Measurements from ENCODE around the gene QRSL1. TPM values are rescaled to one million over a fixed set of nuclear protein-coding genes. Genes with fewer than 3 reads are reported as not detected.
"Not testable (repeated sequence)": the region's sequence is repeated elsewhere in the genome, so short reads cannot be mapped to it uniquely, and the experiment has no call there.

Gene QRSL1
- total RNA-seq, 1 experiment from 2014 or later, result 15.5 TPM

DNA sequence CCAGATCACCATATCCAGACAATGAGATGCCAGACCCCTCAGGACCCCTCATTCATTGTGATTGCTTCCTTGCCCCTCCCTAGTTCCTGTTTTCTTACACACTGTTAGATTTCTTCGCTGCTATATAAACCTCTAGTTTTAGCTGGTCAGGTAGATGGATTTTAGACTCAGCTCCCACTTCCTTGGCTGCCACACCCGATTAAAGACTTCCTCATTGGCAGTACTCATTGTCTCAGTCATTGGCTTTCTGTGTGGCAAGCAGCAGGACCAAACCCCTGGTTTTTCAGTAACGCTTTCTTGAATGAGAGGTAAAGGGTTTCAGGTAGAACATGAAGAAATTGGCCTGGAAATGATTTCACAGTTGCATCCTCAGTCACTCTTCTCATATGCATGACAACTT lies 47.9 kb downstream of the QRSL1 start:
- no peak for DNase-seq (ENCODE audit: low read depth)

DNA sequence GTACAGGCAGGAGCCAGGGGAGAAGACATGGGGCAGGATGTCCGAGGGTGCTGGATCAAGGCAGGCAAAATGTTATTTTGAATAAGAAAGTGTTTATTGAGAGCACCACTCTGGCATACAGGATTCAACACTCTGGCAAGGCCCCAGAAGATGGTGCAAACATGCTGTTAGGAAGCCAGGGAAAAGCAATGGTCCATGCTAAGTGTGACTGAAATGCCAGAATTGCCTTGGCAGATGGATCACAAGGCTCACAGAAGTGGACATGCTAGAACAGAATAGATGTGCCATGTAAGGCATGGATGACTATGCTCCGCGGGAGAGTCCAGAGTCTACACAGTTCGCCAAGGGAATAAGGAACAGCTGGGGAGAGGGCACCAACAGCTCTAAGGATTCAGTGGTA lies 54.6 kb downstream of the QRSL1 start:
- no peak for DNase-seq (ENCODE audit: low read depth)

DNA sequence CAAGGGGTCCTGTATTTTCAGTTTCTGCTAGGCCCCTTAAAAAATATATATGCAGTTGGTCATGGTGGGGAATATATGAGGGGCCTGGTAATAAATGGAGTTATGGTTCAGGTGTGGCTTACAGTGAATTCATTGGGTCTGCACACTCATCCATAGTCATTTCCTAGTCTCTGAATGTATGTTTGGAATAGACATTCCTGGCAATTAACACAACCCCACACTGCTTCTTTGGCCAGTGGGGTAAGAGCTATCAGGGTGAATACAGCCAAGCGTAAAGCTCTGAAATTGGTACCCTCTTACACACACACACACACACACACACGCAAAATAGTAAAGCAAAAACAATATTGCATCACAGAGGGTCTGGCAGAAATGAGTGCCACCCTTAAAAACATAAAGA lies 56.5 kb downstream of the QRSL1 start:
- DNase-seq (ENCODE audit: low read depth), result peak; percentile 84

DNA sequence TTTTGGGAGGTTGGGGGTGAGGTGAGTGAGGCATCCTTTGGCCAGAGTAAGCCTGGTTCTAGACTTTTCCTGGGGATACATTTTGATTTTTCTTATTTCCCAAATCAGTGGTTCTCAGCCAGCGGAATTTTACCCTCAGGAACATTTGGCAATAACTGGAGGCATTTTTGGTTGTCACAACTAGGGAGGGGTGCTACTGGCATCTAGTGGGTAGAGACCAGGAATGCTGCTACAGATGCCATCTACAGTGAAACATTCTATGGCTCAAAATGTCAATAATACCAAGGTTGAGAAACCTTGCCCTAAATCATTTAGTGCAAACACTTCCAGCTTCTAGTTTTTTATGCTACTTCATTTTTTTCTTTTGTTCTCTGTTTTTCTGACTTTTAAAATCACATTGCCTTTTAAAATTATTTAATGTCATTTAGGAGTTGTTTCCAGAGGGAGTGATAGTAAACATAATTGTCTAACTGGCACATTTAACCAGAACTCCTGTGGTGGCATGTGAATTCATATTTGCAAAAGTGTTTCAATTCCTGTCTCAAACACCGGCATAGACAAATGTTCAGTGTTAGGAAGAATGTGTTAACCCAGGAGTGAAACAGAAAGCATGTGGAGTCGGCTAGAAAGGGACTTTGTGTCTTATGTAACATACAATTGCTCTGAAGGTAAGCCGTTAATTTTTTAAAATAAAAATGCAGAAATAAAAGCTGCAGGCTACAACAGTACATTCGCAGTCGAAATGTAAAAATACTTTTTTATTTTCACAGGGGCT lies 59.0 kb downstream of the QRSL1 start:
- DNase-seq (ENCODE audit: low read depth), result no peak

DNA sequence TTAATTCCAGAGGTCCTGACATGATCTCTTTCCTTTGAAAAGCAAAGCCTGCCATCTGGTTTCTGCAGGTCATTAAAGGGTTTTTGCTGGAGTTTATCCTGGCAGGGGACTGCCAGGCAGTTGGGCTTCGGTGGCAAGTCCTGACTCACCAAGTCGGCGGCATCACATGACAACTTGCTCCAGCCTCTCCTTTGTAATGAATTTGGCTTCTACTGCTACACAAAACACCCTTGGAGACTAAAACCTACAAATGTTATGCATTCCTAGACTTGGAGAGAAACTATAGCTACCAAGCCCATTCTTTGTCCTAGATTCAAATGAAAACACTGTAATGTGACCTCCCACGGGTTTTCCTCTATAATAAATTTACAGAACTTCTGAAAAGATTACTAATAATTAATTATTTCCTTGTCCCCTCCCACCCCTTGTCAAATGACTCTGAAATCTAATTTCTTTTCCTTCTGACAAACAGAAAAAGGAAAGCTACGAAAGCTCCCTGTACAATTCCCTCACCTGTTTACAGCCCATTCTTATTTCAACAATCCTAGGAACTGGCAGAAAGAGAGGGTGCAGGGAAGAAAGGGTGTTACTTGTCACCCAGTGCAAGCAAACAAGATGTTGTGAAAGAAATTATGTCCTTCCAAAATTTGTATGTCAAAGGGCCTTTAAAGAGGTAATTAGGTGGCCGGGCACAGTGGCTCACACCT lies 62.9 kb downstream of the QRSL1 start:
- DNase-seq (ENCODE audit: low read depth), result peak; percentile 80

DNA sequence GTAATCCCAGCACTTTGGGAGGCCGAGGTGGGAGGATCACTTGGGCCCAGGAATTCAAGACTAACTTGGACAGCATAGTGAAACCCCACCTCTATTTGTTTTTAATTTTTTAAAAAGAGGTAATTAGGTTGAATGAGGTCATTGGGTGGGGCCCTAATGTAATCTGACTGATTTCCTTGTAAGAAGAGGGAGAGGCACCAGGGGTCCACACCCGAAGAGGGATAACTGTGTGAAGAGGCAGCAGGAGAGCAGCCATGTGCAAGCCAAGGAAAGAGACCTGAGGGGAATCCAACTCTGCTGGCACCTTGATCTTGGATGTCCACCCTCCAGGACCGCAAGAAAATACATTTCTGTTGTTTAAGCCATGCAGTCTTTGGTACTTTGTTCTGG lies 63.4 kb downstream of the QRSL1 start:
- peak; percentile 15 for DNase-seq (ENCODE audit: low read depth)

DNA sequence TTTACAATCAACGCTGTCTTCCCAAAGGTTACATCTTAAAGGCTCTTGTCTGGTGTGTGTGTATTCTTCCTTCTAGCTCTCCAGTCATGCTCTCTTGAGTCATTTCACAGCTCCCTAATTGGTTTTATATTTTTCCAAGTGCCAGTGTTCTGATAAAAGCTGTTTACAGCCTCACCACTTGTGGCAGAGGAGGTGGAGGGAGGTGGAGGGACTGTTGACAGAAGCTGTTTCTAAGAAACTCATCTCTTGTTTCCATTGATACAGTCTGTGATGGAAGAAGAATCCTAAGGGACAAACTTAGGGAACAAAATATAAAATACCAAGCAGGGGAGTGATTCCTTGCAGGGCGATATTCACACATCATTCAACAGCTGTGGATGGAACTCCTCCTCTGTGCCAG lies 64.0 kb downstream of the QRSL1 start:
- no peak for DNase-seq (ENCODE audit: low read depth)

DNA sequence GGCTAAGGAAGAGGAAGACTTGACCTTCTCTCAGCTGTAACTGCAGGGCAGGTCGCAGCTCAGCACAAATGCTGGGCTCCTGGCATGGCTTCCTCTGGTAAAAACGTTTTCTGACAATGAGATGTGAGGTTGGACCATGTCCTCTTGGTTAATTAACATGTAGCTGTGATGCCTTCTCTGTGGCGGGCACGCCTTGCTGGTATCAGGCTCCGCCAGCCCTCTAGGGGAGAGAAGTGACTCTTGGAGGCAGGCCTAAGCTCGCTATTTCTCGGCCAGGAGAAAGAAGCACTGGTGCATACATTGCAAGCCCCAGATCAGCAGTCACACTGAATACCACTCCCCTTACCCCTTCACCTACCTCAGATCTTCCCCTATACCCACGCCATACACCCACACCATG lies 65.0 kb downstream of the QRSL1 start:
- DNase-seq (ENCODE audit: low read depth), result no peak

DNA sequence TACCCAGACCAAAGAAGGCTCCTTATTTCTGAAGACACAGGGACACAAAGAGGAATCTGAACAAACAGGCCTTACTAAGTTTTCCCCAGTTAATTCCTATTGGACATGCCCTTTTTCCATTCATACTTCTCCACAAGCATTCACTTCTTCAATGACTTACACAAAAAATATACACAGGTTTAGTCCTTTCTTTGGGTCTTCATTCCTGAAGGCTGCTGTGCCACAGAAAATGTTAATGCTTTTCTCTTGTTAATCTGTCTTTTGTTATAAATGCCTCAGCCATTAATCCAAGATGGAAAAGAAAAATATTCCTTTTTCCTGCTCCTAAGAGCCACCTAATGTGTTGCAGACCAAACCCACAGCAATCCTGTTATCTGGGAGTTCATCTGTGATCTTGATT lies 71.2 kb downstream of the QRSL1 start:
- no peak for DNase-seq (ENCODE audit: low read depth)

DNA sequence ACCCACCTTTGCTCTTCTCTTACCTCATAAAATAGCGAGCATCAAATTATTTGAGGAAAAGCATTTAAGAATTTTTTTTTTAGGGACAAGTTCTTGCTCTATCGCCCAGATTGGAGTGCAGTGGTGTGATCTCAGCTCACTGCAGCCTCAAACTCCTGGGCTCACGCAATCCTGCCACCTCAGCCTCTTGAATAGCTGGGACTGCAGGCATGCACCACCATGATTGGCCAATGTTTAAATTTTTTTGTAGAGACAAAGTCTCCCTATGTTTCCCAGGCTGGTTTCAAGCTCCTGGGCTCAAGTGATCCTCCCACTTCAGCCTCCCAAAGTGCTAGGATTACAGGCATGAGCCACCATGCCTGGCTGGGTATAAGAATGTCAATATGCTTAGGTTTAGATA lies 71.8 kb downstream of the QRSL1 start:
- DNase-seq (ENCODE audit: low read depth), result not testable (repeated sequence)

DNA sequence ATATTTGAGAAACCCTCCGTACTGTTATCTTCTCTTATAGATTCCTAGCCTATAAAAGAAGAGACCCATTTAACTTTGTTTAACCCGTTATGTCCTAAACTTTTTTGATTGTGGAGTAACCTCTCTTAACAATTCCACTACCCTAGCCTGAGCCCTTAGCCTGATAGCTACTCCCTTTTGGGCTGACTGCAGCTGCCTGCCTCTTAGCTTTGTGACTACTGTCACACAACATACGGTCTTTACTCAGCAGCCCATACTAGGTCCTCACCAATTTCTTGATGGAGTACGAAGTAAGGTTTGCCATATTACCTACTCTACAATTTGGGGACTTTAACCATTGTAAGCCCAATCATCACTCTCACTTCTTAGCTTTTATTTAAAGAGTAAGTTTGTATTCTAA lies 72.7 kb downstream of the QRSL1 start:
- DNase-seq (ENCODE audit: low read depth), result no peak

DNA sequence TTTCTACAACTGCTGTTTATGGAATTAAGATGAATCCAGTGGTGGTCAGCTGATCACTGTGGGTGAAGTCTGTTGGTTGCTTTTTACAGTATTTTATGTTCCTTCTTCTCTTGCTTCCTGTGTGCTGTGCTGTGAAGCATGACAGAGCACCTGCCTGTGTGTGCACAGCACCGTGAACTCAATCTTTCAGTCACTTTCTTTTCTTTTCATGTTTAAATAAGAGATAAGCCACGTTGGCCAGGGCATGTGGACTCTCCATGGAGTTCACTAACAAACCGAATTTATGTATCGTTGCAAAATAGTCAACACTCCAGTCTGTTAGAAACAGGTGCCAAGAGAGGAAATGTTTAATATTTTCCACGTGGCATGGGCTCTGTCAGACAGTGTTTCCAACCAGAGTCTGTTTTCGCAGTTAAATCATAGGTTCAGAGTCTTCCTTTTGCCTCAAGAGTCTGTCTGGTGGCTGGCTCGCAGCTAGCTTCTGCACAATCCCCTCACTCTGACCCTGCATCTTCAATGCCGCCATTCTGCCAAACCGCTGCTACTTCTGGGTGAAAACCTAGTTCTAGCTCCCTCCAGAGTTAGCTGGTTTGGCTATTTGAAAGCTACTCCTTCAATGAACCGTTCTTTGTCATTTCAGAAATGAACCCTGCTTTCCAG lies 73.2 kb downstream of the QRSL1 start:
- no peak for DNase-seq (ENCODE audit: low read depth)

DNA sequence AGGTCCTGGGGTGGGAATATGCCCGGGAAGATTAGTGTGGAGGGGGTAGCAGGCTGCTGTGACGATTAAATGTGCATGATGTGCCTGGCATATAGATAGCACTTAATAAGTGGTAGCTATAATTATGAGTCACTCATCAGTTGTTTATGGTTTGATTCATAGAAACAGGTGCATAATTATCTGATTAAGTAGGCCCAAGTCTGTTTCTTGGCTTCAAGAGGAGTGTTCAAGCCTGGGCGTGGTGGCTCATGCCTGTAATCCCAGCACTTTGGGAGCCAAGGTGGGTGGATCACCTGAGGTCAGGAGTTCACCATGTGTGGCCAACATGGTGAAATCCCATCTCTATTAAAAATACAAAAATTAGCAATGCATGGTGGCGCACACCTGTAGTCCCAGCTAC lies 74.9 kb downstream of the QRSL1 start:
- no peak for DNase-seq (ENCODE audit: low read depth)

DNA sequence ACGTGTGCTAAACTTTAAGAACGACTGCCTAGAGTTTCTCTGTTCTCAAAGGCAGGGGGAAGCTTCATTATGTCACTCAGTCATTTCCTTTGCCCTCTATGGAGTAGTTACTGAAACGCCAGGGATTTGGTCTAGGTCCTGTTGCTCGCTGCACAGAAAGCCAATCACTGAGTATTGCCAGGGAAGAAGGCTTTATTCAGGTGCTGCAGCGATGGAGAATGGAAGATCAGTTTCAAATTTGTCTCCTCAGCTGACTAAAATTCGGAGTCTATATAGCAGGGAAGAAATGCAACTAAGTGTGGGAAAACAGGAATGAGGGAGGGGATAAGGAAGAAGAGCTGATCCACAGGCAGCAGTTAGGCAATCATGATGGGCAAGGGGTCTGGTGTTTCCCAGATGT lies 75.8 kb downstream of the QRSL1 start:
- DNase-seq (ENCODE audit: low read depth), result no peak

DNA sequence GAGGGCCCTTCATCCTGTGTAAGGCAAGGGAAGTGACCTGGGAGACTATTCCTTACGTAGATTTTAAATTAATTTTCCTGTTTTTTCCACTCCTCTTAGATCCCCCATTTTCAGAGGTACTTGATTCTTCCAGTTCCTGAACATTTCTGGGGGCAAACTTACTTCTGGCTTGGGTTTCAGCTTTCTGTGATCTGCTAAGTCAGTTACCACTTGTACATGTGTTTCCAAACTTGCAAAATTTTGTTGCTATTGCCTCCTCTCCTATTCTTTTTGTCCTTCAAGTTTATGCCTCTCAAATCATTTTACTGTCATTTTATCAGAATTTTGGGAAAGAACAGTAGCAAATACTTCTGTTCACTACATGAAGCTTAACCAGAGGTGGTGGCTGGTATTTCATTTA lies 81.2 kb downstream of the QRSL1 start:
- DNase-seq (ENCODE audit: low read depth), result no peak

DNA sequence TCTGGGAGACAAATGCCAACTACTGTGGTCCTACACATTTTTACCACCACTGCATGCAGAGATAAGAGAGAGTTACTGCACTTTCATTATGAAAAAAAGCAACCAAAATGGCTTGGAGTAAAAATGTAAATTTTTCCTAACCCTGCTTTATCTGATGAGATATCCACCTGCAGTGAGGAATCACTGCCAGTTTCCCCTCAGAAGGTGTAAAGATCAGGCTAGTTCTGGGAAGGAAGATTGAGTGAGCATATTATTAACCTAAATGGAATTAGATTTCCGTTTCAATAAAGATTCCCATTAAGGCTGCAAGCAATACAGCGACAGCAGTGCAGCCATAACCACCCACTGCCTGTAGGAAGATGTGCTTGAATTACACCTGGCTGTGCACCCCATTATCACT lies 84.9 kb downstream of the QRSL1 start:
- DNase-seq (ENCODE audit: low read depth), result no peak

DNA sequence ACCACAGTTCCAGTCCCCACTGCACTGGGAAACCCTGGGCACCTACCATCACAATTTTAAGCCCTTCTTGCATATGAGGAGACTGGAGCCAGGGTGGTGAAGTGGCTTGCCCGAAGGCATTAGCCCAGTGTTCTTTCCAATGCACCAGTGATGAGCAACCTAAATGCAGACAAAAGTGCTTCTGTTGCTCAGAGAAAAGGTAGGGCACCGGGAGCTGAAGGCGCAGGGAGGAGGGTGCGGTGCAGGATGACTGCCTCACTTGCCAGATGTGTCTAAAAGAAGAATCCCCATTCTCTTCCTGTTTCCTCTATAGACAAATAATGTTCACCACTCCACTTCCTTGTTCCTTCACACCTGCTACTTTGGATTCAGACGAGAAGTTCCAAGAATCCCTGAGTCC lies 86.5 kb downstream of the QRSL1 start:
- DNase-seq (ENCODE audit: low read depth), result no peak

DNA sequence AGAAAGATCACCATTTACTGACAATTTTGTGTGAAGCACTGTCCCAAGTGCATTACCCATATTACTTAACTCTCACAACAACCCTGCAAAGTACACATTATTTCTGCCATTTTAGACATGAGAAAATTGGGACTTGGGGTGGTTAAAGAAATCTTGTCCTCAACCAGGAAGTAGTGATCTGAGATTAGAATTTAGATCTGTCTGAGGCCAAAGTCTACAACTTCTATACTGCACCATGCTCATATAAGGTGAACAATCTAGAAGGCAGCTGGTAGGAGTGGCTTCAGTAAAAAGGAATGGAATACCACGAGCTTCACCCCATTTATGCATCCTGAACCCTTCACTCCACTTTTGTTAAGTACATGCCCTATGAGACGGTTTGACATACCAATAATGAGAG lies 87.6 kb downstream of the QRSL1 start:
- no peak for DNase-seq (ENCODE audit: low read depth)

Other genes with a start within 250 kb of the QRSL1 start
- 20.1 and 23.3 TPM in 2 replicates for gene RTN4IP1, start 80 bp upstream of the QRSL1 start, total RNA-seq (2014; rRNA removed; shearing (Covaris generic))

All from Daoy (cell line).